GM19351 (cell line): Measurements from ENCODE around the gene COG5.
"Not testable (repeated sequence)": the region's sequence is repeated elsewhere in the genome, so short reads cannot be mapped to it uniquely, and the experiment has no call there.

Experiments used
- ATAC-seq: cut with Tn5 transposase; IDR thresholded peaks from one replicate; pipeline ENCODE4 v1.9.1; 2021; ENCODE audit warnings: mild to moderate bottlenecking, moderate library complexity; ENCODE audit not compliant: unreplicated experiment

Gene COG5

GRCh38 chr7:107580716-107581383, 17.1 kb upstream of the COG5 start:
- ATAC-seq, result no peak

GRCh38 chr7:107579885-107580715, 16.4 kb upstream of the COG5 start, which contains the start of gene BCAP29:
Gene BCAP29, plus strand, starts transcription at chr7:107580246. Its CDS starts 527 bp downstream, at chr7:107580773.
- ATAC-seq, result peak; percentile 93

GRCh38 chr7:107579554-107579884, 15.8 kb upstream of the COG5 start:
- no peak for ATAC-seq

- ATAC-seq, result no peak
Observed at GRCh38 chr7:107573537-107573936, 9.8 kb upstream of the COG5 start.

- no peak for ATAC-seq
Observed at GRCh38 chr7:107570298-107570697, 6.6 kb upstream of the COG5 start.

- no peak for ATAC-seq
Observed at GRCh38 chr7:107564553-107565298, 1.0 kb upstream of the COG5 start.

- ATAC-seq, result peak; percentile 55
Observed at GRCh38 chr7:107563081-107563774, 492 bp downstream of the COG5 start.

GRCh38 chr7:107560898-107561516, 2.7 kb downstream of the COG5 start:
- no peak for ATAC-seq

GRCh38 chr7:107559864-107560263, 3.9 kb downstream of the COG5 start:
- ATAC-seq, result no peak

- ATAC-seq, result no peak
Observed at GRCh38 chr7:107555893-107556292, 7.8 kb downstream of the COG5 start.

GRCh38 chr7:107551936-107552335, 11.8 kb downstream of the COG5 start:
- ATAC-seq, result no peak

- ATAC-seq, result no peak
Observed at GRCh38 chr7:107544848-107545591, 18.7 kb downstream of the COG5 start.

- ATAC-seq, result no peak
Observed at GRCh38 chr7:107543338-107543993, 20.3 kb downstream of the COG5 start.

GRCh38 chr7:107538001-107538400, 25.7 kb downstream of the COG5 start:
- no peak for ATAC-seq

GRCh38 chr7:107537228-107537627, 26.5 kb downstream of the COG5 start:
- ATAC-seq, result not testable (repeated sequence)

- no peak for ATAC-seq
Observed at GRCh38 chr7:107534139-107534538, 29.6 kb downstream of the COG5 start.

- ATAC-seq, result no peak
Observed at GRCh38 chr7:107530751-107531150, 33.0 kb downstream of the COG5 start.

GRCh38 chr7:107528461-107528860, 35.3 kb downstream of the COG5 start:
- ATAC-seq, result no peak

- no peak for ATAC-seq
Observed at GRCh38 chr7:107527196-107527595, 36.5 kb downstream of the COG5 start.
